Epithelial cell of alveolus of lung (primary cell): ENCODE results near the gene SSBP2. TPM values are rescaled to one million over a fixed set of nuclear protein-coding genes. Genes with fewer than 3 reads are reported as not detected.

ENCODE experiments used
- total RNA-seq: library from RNA; depleted of rRNA; stranded (reverse); fragments of >200 nt; gene quantifications from 2 replicates; pipeline ENCODE4 v1.2.1, GENCODE V29; 2015

SSBP2 gene
- total RNA-seq = 22.4 and 68.6 TPM in 2 replicates

DNA sequence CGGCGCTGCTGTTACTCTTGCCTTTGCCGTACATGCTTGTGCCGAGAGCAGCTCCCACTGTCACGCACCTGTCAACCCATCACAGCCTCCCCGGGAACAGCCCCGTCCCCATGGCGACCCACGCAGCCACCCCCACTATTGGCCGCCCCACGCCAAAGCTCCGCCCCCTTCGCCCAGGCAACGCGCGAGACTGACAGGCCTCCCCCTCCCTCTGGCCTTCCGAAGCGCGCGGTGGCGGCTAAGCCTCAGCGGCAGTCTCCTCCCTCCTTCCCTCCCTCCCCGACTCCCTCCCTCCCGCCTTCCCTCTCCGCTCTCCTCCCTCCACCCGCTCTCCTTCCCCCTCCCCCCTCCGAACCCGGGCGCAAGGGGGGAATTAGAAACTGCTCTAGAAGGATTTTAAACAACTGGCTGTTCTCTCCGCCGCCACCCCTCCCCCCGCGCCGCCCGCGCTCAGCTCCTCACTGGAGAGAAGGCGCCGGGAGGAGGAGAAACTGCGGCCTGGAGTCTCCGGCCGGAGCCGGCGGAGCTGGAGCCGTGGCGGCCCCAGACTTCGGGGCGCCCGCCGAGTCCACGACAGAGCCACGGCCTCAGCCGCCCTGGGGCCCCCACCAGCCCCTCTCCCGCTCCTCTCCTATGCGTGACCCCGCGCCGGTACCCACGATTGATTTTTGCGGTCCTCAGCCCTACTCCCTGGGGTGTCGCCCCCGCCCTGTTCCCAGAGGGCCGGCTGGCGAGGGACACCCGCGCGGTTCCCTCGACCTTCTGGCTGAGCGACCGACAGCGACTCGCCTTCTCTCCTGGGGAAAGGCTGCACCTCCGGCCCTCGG, at the start of gene SSBP2:
SSBP2 (minus strand) TSS at position 89 of the 827 bp plus-strand sequence; CDS start at position 34, 55 bp downstream.

DNA sequence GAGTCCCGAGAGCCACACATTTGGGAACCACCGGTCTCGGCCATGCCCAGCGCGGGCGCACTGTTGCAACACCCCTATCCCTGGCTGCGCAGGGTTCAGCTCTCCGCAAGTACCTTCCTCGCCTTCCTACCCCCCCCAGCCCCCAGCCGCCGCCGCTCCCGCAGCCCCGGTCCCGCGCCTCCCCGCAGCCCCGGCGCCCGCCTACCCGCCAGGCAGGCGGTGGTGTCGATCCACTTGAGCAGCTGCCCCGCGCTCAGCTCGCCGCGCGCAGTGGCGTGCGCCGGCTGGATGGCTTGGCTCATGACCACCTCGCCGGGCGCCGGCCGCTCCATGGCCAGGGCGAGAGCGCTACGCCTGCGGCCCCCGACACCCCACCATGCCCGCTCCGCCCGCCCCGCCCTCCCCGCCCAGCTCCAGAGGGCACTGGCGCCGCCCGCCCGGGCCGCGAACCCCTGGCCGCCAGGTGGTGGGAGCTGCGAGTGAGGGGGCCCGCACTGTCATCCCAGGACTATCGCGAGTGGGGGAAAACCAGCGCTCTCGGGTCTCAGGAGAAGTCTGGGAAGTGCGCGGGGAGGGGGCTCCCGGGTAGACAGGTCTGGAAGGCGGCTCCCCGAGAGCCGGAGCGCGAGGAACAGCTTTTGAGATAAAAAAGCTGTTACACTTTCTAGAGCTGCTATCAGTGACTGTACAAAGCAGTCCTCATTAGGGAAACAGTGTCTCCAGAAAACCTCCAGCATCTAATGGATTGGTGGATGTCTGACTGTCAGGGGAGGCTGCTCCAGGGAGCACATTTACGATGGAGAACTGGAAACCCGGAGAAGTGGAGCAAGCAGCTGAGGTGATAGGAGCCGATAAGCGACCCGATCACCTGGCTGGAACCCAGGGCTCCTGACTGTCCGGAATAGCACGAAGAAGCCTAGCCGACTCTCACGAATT, 356.8 kb downstream of the SSBP2 start, which contains the start of gene ACOT12:
ACOT12 (minus strand) TSS at position 352 of the 936 bp plus-strand sequence; CDS start at position 332, 20 bp downstream.

Other genes starting within 250 kb of the SSBP2 start
- 2.7 and 5.4 TPM in 2 replicates for gene ATG10, start 220.9 kb upstream of the SSBP2 start, total RNA-seq